ENCODE data around the gene DSCAM.

Gene DSCAM

DNA sequence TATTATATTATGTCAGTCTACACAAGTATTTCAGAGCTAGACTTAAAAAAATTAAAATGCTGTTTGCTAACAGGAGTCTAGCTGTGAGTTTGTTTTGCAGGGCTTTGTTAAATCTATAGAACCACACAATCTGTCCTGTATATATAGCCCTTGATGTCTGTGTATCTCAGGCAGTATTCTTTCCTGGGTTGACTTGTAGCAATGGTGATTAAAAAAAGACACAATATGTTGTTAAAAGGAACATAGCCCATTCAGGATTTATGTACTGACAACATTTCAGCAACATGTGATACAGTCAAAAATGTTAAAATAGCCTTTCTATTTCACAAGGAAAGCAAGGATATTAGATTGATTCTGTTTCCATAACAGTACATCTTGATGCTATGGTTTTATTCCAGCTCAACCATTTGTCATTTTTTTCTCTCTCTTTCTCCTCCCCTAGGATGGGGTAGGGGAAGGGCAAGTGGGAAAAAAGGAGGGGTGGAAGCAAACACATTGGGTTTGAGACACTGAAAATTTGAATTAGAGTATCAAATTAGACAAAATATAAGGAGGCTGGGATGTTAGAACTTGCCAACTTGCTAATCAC lies 139.2 kb downstream of the DSCAM start:
- DNase-seq (ENCODE audit: low read depth) = no peak

- no peak for DNase-seq (ENCODE audit: low read depth)
Measured at GRCh38 chr21:40706806-40707655, 139.9 kb downstream of the DSCAM start.

DNA sequence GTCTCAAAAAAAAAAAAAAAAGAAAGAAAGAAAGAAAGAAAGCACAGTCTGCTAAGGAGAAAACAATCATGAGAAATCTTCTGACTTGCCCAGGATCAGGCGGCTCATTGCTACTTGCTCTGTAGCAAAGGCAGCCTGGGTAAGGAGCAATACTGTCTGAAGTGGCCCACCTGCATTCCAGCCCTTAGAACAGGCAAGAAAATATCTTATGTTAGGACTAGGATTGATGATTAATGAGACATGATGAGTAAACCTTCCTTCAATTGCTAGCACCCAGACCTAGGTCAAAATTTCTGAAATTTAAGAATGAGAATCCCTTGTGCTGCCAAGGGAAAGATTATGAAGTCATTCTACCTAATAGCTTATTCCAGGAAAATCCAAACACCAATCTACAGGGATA lies 140.8 kb downstream of the DSCAM start:
- no peak for DNase-seq (ENCODE audit: low read depth)

DNA sequence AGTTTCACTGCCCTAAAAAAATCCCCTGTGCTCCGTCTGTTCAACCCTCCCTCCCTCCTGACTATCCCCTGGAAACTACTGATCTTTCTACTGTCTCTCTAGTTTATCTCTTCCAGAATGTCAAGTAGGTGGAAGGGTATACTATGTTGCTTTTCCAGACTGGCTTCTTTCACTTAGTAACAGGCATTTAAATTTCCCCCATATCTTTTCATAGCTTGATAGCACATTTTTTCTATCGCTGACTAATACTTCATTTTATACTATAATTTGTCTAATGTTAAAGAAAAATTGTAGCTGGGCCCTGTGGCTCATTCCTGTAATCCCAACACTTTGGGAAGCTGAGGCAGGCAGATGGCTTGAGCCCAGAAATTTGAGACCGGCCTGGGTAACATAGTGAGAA lies 142.8 kb downstream of the DSCAM start:
- no peak for DNase-seq (ENCODE audit: low read depth)

- no peak for DNase-seq (ENCODE audit: low read depth)
Measured at GRCh38 chr21:40699366-40699765, 147.6 kb downstream of the DSCAM start.

GRCh38 chr21:40696246-40696645 lies 150.7 kb downstream of the DSCAM start:
- DNase-seq (ENCODE audit: low read depth) = no peak

DNA sequence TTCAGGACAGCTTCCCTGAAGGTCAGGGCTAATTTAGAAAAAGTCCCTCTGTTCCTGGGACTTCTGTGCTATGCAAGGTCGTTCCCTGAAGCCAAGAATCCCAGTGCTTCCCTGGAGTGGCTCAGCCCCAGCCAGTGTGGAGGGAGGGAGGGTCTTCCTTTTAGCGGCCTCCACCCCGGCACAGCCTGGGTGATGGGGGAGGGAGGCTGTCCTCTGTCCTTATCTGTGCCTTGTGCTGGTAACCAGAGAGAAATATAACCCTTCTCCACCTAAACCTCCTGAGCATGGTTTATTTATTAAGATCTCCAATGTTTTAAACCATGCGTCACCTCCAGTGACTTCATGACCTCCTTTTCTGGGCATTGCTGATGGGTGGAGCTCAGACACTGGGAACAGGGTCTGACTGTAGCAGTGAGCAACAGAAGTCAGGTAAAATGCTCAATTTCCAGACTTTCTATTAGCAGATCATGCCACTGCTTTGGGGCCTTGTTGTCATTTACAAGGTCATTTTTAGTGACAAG lies 157.1 kb downstream of the DSCAM start:
- no peak for DNase-seq (ENCODE audit: low read depth)

GRCh38 chr21:40689217-40689616 lies 157.7 kb downstream of the DSCAM start:
- no peak for DNase-seq (ENCODE audit: low read depth)

DNA sequence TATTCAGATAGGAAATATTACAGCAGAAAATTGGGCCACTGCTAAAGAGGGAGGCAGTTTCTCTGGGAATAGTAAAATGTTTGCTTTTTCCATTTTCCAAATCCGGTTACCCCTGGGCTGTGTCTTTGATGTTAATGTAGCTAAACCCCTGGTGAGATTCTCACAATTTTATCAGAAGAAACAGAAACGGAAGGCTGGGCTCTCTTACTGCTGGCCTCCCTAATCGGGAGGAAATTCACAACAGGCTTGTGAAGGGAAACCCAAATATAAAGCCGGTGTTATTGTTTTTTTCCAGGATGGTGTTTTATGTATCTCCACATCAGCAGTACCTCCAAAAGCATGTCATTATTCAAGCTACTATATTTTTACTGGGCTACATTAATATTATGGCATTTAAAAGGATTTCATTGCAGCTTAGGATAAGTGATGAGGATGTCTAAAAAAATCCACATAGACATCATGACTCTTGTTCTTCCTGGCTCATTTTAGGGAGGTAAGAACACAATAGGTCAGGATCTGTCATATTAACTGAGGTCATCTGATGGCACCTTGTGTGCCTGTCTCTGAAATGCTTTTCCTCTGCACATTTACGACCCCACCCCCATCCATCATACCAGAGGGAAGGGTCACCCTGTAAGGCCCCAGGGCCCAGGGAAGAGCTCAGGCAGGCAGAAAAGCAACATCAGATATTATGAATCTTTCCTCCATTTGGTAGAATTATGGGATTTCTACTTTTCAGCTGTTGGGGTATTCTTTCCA lies 158.7 kb downstream of the DSCAM start:
- no peak for DNase-seq (ENCODE audit: low read depth)

DNA sequence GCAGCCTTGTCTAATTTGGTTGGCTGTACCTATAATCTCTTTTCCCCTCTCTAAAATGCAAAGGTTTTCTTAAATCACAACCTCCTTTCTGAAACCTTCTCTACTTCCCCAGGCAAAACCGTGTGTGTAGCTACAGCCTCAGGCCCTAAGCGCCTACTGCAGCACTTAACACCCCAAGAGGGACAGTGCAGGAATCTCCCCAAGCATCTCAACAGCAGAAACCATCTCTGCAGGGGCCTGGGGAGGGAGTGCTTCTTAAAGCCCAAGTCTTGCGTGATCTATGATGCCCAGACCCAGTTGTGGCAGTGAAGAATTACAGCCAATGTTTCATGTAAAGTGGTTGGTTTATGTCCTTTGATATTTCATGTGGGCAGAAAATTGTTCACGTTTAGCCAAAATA lies 159.3 kb downstream of the DSCAM start:
- DNase-seq (ENCODE audit: low read depth) = no peak

DNA sequence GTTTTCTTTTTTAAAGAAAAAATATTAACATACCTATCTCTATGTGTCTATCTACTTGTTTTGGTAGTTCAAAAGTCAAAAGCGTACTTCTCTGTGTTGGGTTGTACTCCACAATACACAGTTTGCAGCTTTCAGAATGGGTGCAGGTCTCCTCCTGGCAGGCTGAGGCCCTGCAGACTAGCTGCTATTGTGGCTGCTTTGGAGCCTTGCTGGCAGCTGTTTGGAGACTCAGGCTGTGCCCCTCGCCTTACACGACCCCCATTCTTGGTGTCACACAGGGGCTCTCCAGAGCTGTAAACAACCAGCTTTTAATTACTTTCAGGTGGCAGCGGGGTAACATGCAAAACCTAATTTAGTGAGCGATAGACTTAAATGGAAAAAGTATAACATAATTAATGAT lies 160.4 kb downstream of the DSCAM start:
- no peak for DNase-seq (ENCODE audit: low read depth)

DNA sequence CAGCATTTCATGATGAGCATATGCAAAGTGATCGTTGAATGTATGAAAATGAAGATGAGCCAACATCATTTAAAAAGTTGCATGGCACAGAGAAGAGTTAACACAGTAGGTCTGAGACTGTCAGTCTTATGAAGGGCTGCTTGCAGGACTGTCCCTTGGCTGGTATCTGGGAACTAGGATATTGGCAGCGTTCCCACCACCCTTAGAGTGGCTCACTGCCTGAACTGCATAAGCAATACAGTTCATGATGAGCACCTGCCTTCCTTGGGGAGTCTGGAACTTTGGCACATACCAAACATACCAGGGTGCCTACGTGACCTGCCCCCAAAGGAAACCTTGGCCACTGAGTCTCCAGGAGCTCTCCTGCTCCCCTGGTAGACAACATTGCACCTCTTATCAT lies 161.8 kb downstream of the DSCAM start:
- DNase-seq (ENCODE audit: low read depth) = no peak

- DNase-seq (ENCODE audit: low read depth) = no peak
Measured at GRCh38 chr21:40684726-40685125, 162.2 kb downstream of the DSCAM start.

GRCh38 chr21:40683349-40683748 lies 163.6 kb downstream of the DSCAM start:
- DNase-seq (ENCODE audit: low read depth) = no peak

GRCh38 chr21:40681164-40681859 lies 165.6 kb downstream of the DSCAM start:
- DNase-seq (ENCODE audit: low read depth) = no peak

DNA sequence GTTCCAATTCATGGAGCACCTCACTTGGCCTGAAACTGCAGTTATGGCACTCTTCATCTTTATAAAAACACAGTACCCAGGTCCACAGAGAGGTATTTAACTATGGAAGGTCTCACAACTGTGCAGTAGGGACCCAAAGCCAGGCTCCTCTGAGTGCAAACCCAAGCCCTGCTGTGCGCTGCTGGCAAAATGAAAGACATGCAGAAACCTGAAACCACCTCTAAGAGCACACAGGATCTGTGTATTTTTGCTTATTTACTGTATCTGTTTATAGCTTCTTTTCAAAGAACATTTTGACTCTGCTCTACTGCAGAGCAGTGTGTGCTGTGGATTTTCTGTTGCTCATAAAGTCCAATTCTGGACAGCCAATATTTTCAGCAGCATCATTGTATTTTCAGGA lies 166.6 kb downstream of the DSCAM start:
- no peak for DNase-seq (ENCODE audit: low read depth)

GRCh38 chr21:40678681-40679284 lies 168.2 kb downstream of the DSCAM start:
- DNase-seq (ENCODE audit: low read depth) = no peak

DNA sequence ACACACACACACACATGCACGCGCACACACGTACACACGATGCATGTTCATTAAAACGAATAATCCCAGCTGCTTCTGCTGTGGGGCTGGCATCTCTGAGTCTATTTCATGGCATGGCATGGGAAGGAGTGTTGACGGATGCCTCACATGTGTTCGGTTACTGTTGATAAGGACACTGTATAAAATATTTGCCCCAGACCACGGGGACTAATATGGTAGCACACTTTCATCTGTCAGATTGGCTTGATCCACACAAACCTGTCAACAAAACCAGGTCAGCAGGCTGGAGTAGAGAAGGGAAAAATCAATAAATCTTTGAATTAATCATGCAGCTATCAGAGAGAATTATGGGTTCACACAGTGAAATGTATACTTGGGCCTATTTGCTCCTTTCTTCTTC lies 171.9 kb downstream of the DSCAM start:
- DNase-seq (ENCODE audit: low read depth) = no peak

- no peak for DNase-seq (ENCODE audit: low read depth)
Measured at GRCh38 chr21:40672602-40673001, 174.4 kb downstream of the DSCAM start.

DNA sequence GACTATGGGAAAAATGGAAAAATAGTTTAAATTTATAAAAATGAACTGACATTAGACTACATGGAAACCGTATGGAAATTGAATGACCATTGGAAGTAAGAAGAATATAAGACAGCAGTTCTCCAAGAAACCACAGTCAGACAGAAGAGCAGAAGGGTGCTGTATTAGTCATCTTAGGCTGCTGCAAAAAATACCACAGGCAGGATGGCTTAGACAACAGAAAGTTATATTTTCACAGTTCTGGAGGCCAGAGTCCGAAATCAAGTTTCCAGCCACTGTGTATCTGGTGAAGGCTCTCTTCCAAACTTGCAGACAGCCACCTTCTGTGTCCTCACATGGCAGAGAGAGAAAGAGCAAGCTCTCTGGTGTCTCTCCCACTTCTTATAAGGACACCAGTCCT lies 175.2 kb downstream of the DSCAM start:
- no peak for DNase-seq (ENCODE audit: low read depth)

- no peak for DNase-seq (ENCODE audit: low read depth)
Measured at GRCh38 chr21:40668555-40669275, 178.2 kb downstream of the DSCAM start.
